NCI-H2171 (cell line): Measurements from ENCODE around the gene HDAC8.

Experiments used
- DNase-seq: peaks from one replicate; lab custom pipeline; 2025; lab: John Stamatoyannopoulos, UW

The HDAC8 gene

DNA sequence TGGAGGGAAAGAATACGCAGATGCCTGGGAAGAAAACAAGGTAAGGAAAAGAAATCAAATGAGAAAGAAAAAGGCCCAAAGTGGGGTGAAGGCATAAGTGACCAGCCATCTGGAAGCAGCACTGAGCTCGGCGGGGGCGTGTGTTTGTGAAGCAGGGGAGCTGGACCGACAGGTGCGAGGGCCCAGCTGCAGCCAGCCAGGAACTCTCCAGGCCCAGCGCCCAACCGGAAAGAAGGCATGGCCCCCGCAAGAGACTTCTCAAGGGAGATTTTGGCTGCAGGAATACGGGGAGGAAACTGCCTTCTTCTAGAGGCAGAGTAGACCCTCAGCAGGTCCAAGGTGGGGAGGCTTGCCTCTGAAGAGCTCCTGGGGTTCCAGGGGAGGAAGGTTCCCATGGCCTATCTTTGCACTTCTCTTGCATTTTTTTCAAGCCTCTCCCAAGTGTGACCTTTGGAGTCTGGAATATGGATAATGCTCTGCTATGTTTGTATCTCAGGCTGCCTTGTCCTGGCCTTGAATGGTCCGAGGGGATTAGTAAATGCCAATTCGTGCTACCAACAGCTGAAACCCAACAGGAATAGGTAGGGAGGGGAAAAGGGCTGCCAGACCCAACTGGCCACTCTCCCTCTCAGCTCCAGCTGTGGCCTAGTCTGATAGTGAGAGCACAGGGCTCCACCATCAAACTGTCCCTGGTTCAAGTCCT lies 256.1 kb downstream of the HDAC8 start:
- DNase-seq: no peak

DNA sequence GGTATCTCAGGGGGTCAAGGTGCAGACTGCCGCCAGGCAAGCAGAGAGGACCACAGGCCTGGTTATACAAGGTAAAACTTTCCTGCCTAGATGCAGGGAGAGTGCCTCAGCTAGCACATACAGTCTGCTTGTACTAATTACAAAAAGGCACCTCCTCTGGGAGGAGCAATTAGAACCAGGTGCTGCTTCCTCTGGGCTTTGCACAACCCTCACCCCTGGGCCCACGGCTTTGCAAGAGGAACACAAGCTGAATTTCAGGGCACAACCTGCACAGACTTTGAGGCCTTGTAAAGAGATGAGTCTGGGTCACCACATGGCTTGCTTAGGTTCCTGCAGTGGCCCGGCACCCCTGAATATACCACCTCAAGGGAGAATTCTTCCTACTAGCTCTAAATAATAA lies 257.8 kb downstream of the HDAC8 start:
- DNase-seq: no peak

DNA sequence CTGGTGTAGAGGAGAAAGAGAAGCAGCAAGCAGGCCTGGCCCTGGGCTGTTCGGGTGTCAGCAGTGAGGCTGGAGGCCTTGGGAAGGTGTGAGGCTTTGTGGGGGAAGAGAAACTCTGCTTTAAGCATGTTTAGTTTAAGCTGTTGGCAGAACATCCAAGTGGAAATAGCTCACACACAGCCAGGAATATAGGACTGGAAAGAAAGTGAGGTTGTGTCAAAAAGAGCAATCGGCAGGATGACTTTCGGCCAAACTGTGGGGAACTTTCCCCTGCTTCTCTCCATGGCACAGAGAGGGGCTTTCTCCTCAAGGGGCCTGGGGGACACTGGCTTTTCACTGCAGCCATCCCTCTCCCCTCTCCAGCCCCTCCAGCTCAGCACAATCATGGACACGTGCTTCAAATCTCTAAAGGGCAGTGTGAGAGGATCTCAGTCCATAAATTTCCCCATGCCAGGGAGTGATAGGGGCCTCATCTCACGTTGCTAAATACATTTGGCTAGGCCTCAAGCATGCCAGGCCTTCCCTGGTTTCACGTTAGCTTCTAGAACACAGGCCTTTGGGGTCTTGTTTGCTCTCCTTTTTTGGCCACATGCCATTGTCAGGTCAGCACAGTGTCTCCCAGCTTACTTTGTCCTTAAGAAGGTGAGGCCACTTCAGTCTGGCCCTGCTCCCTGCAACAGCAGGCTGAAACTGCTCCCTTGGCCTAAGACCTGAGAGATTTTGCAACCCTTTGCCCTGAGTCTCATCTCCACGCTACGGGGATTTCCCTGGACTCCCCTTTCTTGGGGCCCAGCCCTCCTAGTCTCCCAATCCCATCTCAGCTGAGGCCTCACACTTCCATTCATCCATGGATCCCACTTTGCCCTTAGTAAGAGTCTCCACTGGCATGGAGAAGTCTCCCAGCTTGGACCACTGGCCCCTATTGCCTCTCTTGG lies 258.7 kb downstream of the HDAC8 start:
- DNase-seq: no peak

DNA sequence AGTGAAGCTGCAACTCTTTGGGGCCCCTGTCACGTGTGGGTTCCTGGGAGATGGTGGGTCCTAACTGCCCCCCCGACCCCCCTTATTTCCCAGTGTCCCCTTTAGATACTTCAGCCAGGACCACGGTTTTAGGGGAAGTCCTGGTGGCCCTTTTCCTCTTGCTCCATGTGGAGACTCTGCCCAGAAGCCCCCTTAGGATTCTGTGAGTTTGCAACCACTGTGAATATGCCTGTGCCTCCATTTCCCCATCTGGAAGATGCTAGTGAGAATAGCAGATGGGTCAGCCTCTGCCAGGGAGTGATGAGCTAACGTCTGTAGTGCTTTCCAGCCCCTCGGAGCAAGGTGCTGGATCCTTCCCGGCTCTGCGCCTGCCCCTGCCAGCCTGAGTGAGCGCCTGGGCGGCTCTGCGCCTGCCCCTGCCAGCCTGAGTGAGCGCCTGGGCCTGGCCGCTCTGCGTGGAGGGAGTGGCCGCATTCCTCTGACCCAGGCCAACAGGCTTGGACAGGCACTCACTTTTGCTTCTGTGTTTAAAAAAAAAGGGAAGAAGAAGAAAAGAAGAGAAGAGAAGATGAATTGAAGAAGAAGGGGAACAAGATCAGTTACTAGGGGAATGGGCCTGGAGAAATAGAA lies 260.2 kb downstream of the HDAC8 start:
- no peak for DNase-seq

DNA sequence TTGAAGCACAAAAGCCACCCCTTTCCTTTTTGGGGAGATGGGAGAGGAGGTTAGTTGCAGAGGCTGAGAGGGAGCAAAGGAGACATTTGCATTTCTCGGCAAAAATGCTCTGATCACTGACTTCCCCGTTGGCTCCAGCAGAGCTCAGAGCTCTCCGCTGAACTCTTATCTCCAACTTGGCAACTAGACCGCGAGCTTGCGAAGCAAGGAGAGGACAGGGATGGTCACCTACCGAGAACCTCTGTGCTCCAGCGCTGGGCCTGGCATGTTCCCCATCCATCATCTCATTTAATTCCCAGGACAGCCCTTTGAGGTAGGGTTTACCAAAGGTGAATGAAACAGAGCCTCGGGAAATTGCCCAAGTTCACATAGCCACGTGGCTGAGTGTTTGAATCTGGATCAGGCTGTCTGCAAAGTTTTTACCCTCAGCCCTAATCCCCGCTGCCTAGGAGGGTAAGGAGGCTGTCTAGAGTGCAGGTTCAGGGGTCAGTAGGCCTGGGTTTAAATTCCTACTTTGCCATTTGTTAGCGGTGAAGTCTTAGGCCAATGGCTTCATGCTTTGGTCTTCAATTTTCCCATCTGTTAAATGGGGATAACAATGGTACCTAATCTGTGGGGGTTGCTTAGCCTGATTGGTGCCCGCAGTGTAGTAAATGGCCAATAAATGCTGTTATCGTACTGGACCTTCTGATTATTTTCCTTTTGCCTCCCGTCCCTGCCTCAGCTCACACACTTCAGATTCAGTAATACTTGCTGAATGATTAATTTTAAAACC lies 263.2 kb downstream of the HDAC8 start:
- no peak for DNase-seq

DNA sequence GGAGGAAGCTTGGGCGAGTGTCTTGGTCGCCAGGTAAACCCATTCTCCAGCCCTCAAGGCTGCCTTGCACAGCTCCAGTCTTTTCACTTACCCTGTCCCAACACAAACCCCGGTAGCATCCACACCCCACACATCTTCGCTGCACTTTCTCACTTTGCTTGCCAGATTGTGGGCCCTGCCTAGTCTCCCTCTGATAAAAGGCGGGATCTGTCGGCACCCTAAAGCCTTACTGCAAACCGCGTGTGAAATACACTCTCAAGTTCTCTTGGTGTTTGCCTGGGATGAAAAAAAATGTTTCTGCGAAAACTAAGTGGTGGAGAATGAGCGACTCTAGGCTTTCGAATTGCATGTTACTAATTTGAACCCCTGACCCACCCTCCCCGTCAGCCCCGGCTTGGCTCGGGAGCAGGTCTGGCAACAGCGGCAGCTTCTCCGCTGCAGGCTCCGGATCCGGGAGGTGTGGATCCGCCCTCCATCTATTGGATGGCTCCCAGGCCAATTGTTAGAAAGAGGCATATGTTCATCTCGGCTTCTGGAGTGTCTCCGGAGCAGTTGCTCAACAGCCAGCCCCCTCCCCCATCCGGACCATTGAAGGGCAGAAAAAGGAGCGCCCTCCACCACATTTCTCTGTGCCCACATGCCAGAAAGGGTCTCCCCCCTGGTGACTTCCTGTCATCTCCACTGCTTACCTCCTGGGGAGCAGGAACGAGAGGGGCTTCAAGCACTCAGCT lies 263.9 kb downstream of the HDAC8 start:
- DNase-seq: peak; percentile 78

DNA sequence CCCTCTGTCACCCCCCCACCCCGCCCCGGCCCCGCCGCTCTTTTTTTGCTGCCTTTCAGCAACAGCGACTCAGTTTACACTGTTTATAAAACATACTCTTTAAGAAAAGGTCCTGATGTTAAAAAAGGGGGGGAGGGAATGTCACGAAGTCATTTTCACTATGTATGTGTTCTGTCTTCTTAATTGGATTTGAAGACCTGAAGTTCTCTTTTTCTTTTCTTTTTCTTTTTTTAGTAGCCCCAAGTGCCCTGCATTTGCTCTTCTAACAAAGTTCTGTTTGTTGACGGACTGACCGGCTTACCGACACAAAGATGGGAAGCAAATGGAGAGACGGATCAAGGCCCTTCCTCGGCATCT lies 264.5 kb downstream of the HDAC8 start:
- DNase-seq: no peak

DNA sequence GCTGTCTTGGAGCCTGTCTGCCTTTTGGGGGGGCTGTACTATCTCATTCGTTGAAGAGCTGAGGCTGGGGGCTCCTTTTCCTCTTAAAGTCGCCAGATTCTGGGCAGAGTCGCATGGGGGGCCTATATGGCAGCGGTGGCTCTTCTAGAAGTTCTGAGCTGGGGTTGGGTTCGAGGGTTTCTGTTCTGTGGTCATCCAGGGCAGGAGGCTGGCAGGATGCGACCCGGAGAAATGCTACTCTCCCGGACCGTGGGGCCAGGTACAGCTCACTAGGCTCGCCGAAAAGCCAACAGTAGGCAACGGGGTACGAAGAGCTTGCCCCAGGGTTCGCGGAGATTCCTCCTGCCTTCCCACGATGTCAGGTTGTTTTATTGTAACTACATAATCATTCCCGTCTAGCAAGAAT lies 265.0 kb downstream of the HDAC8 start:
- DNase-seq: no peak

DNA sequence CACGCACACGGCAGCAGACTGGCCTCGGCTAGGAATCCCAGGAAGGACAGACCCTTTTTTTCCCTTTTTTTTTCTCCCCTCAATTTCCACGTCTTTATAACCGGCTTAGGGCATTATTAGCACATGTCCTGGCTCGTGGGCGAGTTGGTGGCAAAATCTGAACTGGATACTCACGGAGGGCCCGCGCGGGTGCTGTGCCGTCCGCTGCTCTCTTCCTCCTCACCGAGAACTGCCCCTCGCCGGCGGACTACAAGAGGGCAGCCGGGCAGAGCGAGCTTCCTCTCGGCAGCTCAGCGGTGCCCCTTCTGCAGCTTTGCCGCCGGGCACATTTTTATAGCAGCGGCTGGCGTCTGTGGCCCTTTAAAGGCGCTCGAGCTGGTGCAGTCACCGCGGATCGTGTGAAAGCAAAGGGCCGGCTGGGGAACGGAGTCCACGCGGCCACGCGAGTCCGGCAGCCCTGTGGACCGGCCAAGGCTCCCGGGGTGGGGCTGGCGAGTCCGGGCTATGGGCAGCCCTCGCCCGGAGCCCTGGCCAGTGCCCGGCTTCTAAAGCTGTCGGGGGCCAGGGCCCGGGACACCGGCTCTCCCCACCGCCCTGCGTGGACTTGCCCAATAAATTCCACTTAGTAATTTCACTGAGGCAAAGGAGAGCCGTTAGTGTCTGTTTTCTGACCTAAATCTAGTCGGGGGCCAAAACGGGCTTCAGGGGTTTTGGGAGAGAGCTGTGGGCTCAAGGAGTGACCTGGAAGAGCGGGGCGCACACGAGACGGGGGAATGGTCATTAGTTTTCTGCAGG lies 265.6 kb downstream of the HDAC8 start:
- peak; percentile 56 for DNase-seq

DNA sequence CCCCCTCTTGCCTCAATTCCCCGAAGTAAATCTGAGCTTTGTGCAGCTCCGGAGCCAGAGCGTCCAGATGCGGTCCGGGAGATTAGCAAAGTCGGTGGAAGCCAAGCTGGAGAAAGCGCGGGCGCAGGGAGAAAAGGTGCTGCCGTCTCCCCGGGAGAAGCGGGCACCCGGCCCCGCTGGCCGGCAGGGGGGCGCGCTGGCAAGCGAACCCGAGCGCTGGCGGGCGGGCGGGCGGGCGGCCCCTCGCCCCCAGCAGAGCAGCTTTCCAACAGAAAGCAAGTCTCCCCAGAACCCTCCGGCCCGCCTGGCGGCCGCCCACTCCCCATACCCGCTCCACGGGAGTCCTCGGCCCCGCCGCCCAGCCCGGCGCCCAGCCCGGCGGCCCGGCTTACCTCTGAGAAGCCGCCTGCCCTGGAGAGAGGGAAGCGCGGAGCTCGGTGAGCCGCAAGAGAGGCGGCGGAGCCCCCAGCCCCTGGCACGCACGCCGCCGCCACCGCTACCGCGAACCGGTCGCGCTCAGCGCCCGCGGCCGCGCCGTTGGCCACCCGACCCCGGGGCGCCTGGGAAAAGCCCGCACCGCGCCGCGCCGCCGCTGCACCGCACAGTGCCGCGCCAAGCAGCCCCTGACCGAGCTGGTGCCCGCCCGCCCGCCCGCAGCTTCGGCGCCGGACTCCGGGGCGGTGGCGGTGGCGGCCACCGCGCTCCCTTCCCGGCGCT lies 266.4 kb downstream of the HDAC8 start:
- DNase-seq: no peak

DNA sequence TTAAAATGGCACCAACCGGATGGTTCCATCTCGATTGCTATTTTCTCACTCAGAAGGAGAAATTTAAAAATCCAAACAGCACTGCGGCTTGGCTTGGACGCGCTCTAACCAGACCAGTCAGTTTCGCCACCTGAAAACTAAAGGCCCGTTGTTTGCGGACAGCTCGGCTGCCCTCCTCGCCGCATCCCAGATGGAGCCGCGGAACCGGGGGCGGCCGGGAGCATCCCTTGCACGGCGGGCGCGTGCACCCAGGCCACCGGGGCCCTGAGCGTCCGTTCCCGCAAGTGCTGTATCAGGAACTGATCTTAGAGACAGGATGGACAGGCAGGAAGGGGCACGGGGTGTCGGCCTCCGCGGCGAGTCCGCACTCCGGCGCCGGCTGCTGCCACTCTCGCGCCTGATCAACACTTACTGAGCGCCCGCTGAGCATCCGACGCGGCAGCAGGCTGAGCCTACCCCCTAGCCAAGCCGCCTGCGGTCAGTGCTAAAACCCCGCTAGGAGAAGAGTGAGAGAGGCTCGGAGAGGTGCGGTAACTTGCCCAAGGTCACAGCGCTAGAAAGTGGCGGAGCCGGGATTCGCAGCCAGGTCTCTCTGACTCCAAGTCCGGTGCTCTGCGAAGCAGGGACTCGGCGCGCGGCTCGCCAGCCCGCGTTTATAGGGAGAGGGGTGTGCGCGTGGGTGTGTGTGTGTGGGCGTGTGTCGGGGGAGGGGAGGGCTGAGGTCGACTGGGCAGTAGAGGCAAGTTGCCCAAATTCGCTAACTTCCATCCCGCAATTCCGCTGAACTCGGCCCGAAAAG lies 267.2 kb downstream of the HDAC8 start, which contains the start of gene CITED1:
Gene CITED1 (minus strand): TSS at position 629 of the 799 bp plus-strand sequence. CDS start 3,045 bp downstream, outside the sequence.
- no peak for DNase-seq

DNA sequence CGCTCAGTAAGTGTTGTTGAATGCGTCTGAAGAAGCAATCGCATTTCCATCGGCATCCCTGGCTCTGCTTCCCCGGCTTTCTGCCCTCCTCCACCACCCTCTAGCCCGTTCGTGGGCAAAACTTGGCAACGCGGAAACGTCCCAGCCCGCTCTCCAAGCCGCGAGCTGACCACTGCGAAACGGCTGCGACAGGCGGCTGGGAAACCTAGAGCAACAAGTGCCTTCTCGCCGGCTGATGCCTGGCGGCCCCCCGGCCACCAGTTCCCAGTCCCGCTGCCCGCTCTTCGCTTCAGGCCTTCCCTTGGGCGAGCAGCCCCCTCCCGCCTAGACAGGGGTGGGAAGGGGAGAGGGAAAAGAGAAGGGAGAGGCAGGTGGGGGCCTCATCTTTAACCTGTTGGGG lies 267.8 kb downstream of the HDAC8 start:
- DNase-seq: no peak

DNA sequence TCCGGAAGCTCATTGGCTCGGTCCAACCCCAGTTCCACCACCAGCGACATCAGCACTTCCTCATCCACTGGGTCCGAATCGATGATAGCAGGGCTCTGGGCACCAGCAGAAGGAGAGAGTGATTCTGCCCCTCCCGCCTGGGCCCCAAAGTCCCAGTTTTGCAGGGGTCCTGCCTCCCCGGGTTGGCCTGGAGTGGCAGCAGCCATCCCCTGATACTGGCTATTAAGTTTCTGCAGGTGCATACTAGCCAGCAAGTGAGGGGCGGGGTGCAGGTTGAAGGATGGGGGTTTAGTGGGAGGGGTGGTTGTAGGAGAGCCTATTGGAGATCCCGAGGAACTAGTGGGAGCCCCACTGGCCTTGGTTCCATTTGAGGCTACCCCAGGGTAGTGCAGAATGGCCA lies 270.9 kb downstream of the HDAC8 start:
- DNase-seq: no peak

DNA sequence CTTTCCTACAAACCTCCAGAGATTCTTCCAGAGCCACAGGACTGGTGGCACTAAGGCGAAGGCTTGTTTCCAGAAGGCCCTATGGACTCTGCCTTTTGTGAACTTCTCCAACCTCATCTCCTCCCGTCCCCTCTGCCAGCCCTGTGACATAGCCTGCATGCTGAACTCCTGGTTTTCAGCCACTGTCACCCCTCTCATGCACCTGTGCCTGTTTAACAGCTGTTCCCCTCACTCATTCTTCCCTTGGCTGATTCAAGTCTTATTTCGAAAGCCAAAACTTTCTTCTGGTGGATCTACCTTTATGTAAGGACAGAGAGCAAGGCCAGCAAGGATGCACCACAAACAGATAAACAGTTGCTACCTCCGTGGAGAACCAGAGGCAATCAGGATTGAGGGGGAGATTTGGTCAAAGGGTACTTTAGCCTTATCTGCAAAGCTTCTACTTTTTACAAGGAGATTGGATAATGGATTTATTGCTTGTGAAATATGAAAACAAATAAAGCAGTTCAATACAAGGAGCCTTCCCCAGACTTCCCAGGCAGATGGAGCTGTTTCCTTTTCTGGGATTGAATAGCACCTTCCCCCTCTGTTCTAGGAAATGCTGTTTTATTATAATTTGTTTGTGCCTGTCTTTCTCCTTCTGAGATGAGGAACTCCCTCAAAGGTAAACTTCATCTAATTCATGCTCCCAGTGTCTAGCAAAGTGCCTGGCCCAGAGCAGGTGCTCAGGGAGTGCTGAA lies 272.6 kb downstream of the HDAC8 start:
- DNase-seq: no peak

DNA sequence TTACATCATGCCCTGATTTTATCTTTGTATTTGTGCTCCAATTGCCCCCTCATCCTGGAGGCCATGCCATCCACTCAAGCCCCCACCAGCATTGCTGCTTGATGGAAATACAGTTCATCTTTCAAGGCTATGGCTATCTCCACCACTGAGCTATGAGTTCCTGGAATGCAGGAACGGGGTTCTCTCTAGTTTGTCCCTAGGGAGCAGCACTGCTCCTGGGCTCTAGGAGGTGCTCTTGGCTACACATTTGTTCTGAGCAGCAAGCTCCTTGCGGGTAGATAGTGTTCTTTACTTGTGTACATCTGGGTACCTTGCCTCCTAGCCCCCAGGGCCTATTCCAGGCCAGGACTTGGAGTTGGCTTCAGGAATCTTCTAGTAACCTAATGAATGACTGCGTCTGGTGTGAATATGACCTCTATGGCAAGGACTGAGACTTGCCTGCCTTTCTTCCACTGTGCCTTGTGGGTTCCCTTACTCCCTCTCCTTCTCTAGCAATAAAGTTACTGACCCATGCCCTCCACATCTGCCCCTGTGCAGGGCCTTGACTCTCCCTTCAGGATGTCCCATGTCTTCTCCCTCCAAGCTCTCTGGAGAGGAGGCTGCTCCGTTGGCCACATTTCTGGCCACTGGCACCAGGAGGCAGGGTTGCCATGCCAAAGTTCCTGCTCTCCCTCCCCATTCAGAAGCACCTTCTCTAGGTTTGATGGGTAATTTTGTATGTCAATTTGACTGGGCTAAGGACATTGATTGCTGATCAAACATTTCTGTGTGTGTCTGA lies 274.5 kb downstream of the HDAC8 start:
- no peak for DNase-seq

DNA sequence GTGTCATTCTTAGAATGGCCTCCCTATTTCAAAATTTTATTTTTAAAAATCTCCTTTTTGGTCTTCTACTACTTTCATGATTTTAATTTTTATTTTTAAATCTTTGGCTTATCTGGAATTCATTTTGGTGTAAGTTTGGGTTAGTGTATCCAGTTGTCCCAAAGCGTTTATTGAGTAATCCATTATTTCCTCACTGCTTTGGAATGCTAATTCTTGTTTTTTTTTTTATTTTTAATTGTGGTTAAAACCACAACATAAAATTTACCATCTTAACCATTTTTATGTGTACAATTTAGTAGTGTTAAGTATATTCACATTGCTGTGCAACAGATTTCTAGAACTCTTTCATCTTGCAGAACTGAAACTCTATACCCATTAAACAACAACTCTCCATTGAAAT lies 275.7 kb downstream of the HDAC8 start:
- no peak for DNase-seq

DNA sequence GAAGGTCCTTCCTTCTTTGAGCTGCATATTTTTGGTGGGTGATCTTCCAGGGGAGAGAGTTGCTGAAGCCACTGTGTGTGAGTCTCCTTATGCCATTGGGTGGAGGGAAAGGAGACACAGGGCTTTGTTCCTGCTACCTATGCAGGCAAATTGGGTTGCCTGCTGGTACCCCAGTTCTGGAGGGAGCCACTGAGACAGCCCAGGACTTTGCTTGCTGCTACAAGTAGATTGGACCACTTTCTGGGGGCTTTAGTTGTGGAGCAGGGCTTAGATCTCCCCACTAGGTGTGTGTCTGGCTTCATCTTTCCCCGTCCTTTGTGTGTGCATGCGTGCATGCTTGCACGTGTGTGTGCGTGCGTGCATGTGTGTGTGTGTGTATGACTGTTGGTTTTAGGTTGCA lies 276.9 kb downstream of the HDAC8 start:
- DNase-seq: no peak

DNA sequence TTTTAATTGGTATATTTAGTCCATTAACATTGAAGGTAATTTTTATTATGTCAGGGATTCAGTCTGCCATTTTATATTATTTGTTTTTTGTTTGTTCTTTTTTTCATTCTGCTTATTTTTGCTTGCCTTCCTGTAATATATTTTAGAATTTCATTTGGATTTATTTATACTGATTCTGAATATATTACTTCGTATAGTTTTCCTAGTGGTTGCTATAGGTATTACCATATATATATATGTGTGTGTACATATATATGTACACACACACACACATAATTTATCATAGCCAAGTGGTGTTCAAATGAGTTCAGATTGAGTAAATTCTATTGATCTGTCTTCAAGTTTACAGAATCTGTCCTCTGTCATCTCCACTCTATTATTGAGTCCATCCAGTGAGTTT lies 278.1 kb downstream of the HDAC8 start:
- DNase-seq: no peak
